Brain microvascular endothelial cell (primary cell): ENCODE measurements around the gene PCNX1.

Experiments
- DNase-seq: peaks from one replicate; pipeline ENCODE4 v3.0.0-alpha.2; 2020
- H3K27ac ChIP-seq: fragments of 250-450 bp; sonication (Bioruptor Pico); 2 replicates; pipeline ENCODE4 v1.5.1; 2020; ENCODE audit warnings: mild to moderate bottlenecking, moderate library complexity
- H3K27me3 ChIP-seq: fragments of 250-450 bp; sonication (Bioruptor Pico); replicated peaks from 2 replicates; pipeline ENCODE4 v1.5.1; 2020; ENCODE audit warnings: mild to moderate bottlenecking
- H3K36me3 ChIP-seq: fragments of 250-450 bp; sonication (Bioruptor Pico); replicated peaks from 2 replicates; pipeline ENCODE4 v1.5.1; 2020; ENCODE audit warnings: mild to moderate bottlenecking
- H3K4me3 ChIP-seq: 2 replicates; pipeline ENCODE4 v1.5.1; 2011; ENCODE audit warnings: low read depth, mild to moderate bottlenecking, control low read depth, low read length, moderate library complexity
- in situ Hi-C: cut with HindIII; loops from 2 replicates; pipeline ENCODE4 v1.10.0; 2017; ENCODE audit warnings: low sequenced_read_pairs, low pct_ligation_motif_present
- TF ChIP-seq, protein P1 (sequence below): IDR thresholded peaks from 2 replicates; pipeline ENCODE4 v1.5.1; 2011; ENCODE audit warnings: low read depth, mild to moderate bottlenecking, moderate library complexity, low read length, control low read depth, inconsistent platforms; ENCODE audit errors: missing control alignments

PCNX1 gene

DNA sequence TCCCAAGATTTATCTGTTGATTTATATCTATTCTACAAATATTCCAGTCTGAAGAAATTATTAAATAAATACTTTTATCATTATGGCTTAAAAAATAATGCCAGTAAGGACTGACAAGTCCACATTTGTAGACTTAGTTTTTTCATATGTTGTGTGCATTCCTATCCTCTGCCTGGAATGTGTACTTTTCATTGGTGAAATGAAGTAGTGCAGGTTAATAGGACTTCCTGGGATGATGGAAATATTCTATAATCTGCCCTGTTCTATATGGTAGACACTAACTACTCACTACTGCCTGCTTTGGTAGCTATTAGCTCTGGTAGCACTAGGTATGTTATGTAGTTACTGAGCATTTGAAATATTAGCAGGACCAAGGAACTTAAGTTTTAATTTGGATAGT, 86.7 kb downstream of the PCNX1 start:
- in situ Hi-C loops = no loop called here

DNA sequence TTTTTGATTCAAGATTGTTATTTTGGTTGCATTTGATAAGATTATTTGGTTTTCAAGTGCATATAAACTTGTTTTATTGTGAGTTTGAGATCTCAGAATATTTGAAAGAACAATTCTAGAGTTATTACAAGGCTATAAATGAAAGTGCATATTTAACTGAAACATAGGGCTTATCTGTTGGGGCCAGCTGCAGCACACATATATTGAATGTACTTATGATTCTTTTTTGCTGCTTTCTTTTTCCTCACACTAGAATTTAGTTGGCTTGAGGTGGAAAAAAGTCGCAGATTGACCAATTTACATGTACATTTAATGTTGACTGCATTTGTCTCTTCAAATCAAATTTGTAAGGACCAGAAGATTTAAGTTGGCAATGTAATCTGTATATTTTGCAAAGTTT, 88.0 kb downstream of the PCNX1 start:
- TF ChIP-seq, protein P1, sequence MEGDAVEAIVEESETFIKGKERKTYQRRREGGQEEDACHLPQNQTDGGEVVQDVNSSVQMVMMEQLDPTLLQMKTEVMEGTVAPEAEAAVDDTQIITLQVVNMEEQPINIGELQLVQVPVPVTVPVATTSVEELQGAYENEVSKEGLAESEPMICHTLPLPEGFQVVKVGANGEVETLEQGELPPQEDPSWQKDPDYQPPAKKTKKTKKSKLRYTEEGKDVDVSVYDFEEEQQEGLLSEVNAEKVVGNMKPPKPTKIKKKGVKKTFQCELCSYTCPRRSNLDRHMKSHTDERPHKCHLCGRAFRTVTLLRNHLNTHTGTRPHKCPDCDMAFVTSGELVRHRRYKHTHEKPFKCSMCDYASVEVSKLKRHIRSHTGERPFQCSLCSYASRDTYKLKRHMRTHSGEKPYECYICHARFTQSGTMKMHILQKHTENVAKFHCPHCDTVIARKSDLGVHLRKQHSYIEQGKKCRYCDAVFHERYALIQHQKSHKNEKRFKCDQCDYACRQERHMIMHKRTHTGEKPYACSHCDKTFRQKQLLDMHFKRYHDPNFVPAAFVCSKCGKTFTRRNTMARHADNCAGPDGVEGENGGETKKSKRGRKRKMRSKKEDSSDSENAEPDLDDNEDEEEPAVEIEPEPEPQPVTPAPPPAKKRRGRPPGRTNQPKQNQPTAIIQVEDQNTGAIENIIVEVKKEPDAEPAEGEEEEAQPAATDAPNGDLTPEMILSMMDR = no peak
- H3K27ac ChIP-seq = no peak overlapping the region
- peaks cover 5% of the 10 kb centered on the region for H3K36me3 ChIP-seq
- H3K4me3 ChIP-seq = no peak overlapping the region
- no peaks in the 10 kb centered on the region for H3K27me3 ChIP-seq
- DNase-seq = no peak
- in situ Hi-C loops = no loop called here

More for the DNA sequence above, 86.7 kb downstream of the PCNX1 start:
- no peak overlapping the region for H3K27ac ChIP-seq
- DNase-seq = no peak
- H3K4me3 ChIP-seq = no peak overlapping the region
- H3K36me3 ChIP-seq = peaks cover 5% of the 10 kb centered on the region
- H3K27me3 ChIP-seq = no peaks in the 10 kb centered on the region
- TF ChIP-seq, protein P1 = no peak

DNA sequence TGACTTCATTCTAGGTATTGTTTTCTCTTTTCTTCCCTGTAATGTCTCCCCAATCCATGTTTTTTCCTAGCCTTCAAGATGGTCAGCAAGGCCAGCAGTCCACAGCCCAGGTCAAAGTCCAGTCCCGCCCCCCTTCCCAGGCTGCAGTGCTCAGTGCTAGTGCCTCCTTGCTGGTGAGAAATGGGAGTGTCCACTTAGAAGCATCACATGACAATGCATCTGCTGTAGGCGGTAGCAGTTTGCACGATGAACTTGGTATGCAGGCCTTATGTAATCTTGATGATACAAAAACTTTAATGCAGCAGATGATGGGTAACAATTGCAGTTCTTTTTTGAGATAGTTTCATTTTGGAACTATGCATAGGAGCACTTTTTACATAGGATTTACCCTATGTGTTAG, 88.4 kb downstream of the PCNX1 start:
- TF ChIP-seq, protein P1 = no peak
- in situ Hi-C loops = no loop called here
- H3K27ac ChIP-seq = no peak overlapping the region
- no peak for DNase-seq
- H3K27me3 ChIP-seq = no peaks in the 10 kb centered on the region
- no peak overlapping the region for H3K4me3 ChIP-seq
- peaks cover 5% of the 10 kb centered on the region for H3K36me3 ChIP-seq

DNA sequence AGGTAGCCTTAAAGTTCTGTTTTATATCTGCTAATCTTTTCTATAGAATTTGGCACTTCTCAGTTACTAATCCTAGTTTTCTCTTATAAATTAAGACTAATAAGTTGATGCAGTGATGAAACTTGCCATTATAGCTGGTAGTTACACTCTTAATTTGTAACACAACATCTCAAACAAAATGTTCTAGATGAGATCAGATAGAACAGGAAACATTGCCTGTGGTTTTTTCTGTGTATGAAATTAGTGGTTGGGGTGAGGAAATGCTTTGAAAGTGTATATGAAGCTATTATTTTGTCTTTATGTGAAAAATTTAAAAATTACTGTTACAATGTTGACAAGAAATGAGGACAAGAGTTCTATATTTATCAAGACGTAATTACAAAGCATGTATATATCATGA, 91.9 kb downstream of the PCNX1 start:
- no peak overlapping the region for H3K27ac ChIP-seq
- TF ChIP-seq, protein P1 = no peak
- DNase-seq = no peak
- H3K36me3 ChIP-seq = peaks cover 5% of the 10 kb centered on the region
- in situ Hi-C loops = no loop called here
- no peak overlapping the region for H3K4me3 ChIP-seq
- no peaks in the 10 kb centered on the region for H3K27me3 ChIP-seq

DNA sequence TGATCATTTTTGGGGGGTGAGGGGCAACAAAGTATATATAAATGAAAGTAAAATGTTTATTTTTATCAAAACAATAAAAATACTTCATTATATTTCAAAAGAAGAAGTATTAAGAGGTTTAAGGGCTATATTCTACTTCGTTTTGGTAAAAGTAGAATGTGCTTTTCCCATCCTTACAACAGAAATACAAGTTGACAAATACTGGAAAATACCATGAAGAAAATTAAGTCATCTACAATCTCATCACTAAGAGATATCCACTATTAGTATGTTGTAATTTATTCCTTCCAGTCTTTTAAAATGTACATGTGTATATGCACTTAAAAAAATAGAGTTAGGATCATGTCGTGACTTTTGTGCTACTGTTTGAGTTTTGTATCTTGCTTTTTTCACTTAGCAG, 92.8 kb downstream of the PCNX1 start:
- DNase-seq = no peak
- in situ Hi-C loops = no loop called here
- no peaks in the 10 kb centered on the region for H3K27me3 ChIP-seq
- H3K36me3 ChIP-seq = peaks cover 5% of the 10 kb centered on the region
- no peak overlapping the region for H3K4me3 ChIP-seq
- no peak overlapping the region for H3K27ac ChIP-seq
- TF ChIP-seq, protein P1 = no peak

DNA sequence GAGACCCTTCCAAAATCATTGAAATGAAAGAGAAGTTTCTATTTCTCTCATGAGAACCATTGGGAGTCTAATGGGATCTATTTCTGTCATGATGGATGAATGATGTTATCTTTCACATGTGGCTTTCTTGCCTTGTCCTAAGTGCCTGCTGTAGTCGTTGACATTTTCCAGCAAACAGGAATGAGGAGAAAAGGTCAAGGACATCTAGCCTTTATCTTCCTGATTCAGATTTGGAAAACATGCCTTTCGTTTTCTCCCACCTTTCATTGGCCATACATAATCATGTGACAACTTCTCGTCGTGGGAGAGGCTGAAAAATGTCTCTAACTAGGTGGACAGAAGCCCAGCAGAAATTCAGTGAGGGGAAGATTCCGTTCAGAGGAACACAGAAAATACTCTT, 94.5 kb downstream of the PCNX1 start:
- TF ChIP-seq, protein P1 = no peak
- no peak overlapping the region for H3K4me3 ChIP-seq
- no peaks in the 10 kb centered on the region for H3K27me3 ChIP-seq
- H3K27ac ChIP-seq = no peak overlapping the region
- in situ Hi-C loops = no loop called here
- H3K36me3 ChIP-seq = no peaks in the 10 kb centered on the region
- DNase-seq = no peak
